ENCODE data around the gene KLHL36.

The KLHL36 gene

DNA sequence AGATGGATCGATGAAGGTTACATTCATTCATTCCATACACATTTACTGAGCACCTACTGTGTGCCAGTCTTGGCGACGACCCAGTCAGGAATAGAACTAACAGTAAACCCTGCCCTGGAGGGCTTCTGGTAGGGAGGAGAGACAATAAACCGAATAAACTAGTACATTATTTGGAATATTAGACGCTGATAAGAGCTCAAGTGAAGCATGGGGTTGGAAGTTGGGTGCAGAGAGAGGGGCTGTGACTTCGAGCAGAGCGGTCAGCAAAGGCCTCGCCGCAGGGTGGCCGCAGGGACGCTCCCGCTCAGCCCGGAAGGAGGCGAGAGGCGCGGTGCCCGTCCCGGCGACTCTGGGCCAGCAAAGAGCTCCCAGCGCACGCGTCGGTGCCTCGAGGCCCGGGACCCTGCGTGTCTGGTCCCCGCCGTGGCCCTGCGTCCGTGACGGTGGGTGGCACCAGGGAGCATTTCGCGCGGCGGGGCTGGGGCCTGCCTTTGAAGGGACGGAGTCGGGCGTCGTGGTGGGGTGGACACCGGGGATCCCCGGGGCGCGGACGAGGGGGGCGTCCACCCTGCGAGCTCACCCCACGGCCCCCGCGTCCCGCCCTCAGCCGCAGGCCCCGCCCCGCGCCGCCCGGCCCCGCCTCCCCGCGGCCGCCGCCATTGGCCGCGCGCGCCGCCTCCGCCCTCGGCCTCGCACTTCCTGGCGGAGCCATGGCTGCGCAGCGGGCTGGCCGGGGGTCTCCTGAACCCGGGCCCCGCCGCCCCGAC lies at the start of gene KLHL36:
TSS of gene KLHL36 (plus strand) at position 684 of the 767 bp plus-strand sequence. CDS start 2,357 bp downstream, outside the sequence.
- peak; percentile 43 to 73 (median 65) for DNase-seq

GRCh38 chr16:84599521-84600202 lies 48.6 kb upstream of the KLHL36 start:
- DNase-seq: peak in 2 of 3 experiments; percentile 58 to 86

DNA sequence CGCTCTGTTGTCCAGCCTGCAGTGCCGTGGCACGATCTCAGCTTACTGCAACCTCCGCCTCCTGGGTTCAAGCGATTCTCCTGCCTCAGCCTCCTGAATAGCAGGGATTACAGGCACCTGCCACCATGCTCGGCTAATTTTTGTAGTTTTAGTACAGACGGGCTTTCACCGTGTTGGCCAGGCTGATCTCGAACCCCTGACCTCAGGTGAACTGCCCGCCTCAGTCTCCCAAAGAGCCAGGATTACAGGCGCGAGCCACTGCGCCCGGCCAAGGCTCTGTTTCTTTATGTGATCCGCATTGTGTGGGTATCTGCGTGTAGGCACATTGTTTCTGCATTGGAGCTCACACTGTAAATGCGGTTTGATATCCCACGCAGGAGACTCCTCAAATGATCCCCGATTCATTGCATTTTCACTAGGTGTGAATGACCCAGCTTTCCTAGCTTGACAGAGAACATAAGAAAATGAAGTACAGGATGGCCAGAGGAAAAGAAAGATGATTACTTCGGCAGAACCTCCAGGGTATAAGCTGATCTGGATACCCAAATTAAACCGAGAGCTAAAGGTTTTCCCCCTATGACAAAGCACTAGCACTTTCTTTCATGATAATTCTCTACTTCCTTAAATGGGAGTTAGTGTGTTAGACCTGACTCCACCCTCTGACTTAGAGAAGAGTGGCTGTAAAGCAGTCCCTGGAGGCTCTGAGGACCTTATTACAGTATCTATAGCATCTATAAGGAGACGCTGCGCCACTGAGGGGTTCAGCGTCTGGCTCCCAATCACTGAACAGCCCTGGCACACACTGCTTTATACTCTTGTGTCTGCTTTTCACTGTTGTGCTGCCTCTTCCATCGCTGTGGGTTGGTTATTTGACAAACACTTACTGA lies 47.7 kb upstream of the KLHL36 start:
- DNase-seq: peak in 2 of 3 experiments; percentile 29

GRCh38 chr16:84603140-84603816 lies 45.0 kb upstream of the KLHL36 start:
- no peak for DNase-seq

- no peak for DNase-seq
Observed at GRCh38 chr16:84603940-84604339, 44.4 kb upstream of the KLHL36 start.

DNA sequence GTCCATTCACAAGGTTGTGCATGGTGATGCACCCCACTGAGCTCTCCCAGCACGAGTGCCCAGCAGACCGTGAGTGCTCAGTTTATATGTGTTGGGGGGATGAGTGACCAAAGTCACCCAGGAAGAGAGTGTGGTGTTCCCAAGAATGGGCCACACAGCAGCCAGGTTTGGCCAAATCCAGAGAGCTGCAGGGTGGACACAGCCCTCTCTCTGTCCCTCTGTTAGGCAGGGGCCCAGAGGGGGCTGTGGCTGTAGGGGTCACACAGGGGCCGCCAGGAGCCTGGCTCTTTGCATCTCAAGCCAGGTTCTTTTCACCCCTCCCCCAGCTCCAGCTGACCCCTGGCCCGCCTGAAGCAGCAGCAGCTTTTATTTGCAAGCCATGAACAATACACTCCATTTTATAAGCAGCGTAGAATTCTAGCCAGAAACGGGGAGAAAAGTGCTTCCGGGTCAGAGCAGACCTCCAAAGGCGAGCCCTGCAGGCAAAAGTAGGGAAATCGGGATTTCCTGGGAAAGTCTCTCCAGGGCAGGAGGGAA lies 43.8 kb upstream of the KLHL36 start:
- DNase-seq: no peak

GRCh38 chr16:84605339-84605848 lies 42.9 kb upstream of the KLHL36 start:
- DNase-seq: no peak

GRCh38 chr16:84606081-84606875 lies 42.0 kb upstream of the KLHL36 start:
- no peak for DNase-seq

DNA sequence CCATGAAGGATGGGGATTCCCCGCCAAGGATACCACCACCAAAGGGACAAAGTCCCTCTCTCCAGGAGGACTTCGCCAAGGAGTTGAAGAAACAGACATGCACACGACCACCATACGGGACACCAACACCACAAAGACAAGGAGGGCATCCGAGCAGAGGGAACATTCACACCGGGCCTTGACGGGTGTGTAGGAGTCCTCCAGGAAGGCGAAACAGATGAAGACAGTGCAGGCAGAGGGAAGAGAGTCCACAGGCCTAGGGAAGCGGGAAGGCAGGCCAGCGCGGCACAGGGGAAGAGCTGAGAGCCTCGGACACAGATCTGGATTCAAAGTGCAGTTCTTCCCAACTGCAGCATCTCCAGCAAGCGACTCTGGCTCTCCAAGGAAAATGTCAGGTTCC lies 41.2 kb upstream of the KLHL36 start:
- DNase-seq: no peak

DNA sequence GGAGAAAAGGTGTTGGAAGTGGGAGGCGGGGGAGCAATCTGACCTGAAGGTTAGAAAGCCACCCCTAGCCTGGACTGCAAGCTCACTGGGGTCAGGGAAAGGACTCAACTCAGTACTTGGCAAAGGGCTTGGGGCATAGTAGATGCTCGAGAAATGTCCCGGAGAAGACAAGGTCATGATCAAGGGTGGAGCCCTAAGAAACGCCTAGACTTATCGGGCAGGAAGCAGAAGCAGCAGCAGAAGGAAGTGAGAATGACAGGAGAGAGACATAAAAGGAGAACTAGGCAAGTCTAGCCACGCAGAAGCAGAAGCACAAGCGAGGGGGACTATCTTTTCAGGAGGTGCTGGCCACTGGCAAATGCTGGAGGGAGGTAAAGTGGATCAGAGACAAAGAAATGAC lies 40.6 kb upstream of the KLHL36 start:
- DNase-seq: no peak

DNA sequence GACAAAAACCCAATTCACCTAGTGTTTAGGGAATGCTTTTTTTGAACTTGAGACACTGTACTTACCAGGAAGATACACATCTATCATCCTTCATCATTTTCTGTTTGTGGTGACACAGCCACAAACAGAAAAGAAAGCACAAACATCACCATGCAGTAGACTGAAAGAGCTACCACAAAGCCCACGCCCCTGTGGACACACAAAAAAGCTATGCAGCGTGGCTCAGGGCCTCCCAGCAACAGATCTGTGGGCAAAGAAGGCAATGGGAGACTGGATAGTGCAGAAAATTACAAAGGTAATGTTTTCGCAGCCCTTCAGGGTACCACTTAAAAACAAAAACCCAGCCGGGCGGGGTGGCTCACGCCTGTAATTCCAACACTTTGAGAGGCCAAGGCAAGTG lies 40.0 kb upstream of the KLHL36 start:
- DNase-seq: no peak

DNA sequence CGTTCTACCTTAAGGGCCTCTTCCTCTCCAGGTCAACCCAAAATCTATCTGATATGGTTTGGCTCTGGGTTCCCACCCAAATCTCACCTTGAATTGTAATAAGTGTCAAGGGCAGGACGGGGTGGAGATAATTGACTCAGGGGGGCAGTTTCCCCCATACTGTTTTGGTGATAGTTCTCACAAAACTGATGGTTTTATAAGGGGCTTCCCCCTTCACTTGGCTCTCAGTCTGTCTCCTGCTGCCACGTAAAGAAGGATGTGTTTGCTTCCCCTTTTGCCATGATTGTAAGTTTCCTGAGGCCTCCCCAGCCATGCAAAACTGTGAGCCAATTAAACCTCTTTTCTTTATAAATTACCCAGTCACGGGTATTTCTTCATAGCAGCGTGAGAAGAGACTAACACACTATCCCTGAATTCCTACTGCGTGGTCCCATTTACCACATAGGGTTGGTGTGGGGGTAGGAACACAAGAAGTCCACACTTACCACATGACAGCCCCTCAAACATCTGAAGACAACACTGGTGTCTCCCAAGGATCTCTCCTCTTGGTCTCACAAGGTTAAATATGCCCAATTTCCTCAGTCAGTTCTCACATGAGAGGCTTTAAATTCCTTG lies 38.6 kb upstream of the KLHL36 start:
- no peak for DNase-seq

DNA sequence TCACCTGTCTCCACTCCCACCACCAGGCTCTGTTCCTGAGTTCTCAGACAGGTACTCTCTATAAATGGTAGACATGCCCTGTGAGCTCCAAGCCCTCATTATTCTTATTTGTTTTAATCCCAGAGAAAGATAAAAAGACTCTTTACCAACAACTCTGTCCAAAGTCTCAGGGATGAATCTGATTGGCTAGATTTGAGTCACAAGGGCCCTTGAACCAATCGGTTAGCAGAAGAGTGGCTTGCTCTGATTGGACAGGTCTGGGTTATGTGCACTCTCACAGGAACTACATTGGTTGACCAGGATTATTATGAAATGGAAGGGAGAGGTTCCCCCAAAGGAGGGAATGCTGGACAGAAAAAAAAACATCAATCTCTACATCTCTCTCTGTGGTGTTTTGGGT lies 37.9 kb upstream of the KLHL36 start:
- no peak for DNase-seq

DNA sequence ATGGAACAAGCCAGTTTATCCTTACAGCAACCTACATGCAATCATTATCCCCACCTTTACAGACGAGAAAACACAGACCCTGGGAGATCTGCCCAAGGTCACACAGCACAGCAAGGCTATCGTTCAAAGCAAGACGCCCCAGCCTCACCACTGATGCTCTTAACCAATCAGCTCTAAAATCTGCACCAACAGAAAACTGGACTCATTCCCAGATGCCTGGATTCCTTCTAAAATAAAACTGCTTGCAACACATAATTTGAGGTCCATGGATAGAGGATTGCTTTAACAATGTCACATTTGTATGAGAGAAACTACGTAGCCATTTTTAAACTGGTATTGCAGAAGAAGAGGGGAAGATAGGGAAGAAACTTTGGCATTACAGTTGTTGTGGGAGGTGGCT lies 37.3 kb upstream of the KLHL36 start:
- no peak for DNase-seq

DNA sequence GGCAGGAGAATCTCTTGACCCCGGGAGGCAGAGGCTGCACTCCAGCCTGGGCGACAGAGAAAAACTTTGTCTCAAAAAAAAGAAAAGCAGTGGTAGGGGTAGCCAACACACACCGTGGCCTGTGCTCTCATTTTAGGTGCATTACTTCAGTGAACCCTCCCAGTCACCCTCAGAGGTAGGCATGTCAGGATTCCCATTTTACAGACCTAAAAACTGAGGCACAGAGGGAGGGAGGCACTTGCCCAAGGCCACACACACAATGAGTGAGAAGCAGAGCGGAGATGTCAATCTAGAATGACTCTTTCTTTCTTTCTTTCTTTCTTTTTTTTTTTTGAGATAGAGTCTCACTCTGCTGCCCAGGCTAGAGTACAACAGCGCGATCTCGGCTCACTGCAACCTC lies 35.6 kb upstream of the KLHL36 start:
- DNase-seq: no peak

GRCh38 chr16:84613408-84614072 lies 34.8 kb upstream of the KLHL36 start:
- DNase-seq: no peak

DNA sequence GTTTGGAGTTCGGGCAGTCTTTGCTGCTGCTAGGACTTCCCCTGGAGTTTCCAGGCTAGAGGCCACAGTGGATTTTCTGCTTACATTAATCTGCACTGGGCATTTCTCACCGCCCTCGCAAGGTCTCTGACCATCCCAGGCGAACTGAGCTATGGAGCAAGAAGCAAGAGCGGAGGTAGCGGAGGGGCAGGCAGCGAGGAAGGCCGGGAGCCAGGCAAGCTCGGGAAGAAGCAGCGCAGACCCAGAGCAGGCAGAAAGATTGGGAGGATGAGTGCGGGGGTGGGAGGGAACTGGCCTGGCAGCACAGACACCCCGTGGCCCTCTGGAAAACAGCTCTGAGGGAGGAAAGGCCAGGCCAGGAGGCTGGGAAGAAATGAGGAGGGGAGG lies 34.2 kb upstream of the KLHL36 start:
- DNase-seq: no peak

DNA sequence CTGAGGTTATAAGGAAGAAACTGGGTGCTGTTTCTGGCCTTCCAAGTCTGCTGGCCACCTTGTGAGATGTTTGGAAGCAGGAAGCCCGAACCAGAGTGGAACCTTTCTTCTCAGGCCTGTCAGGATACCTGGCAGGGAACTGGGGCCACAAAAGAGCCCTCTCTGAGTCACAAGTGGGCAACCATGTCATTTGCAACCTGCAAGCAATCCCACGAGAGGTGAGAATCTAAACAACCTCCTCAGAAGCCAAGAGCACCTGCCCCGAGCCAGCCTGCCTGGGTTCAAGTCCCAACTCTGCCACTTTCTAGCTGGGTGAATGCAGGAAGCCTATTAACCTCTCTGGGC lies 33.7 kb upstream of the KLHL36 start:
- no peak for DNase-seq

GRCh38 chr16:84614968-84615813 lies 33.1 kb upstream of the KLHL36 start:
- DNase-seq: peak; percentile 41 to 65 (median 46)

DNA sequence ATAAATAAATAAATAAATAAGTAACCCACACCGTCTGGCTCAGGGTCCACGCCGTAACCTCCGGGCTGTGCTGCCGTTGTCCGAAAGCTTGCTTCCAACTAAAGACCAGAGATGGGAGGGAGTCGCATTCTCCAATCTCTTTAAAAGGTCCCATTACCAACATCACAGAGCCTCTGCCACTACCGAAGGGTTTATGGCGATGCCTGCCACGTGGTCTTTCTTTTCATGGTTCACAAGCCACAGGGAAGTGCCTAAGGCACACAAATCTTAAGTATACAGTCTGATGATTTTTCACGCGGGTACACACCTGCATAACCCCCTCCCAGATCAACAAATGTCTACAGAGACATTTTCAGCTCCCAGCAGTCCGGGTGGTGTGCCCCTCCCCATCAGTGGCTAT lies 31.8 kb upstream of the KLHL36 start:
- peak; percentile 22 to 54 (median 31) for DNase-seq

Measured in NCI-H1417 (cell line).